Left renal pelvis (tissue), 4 donors: ENCODE results near the gene CDADC1. TPM values are rescaled to one million over a fixed set of nuclear protein-coding genes. Genes with fewer than 3 reads are reported as not detected.

ENCODE experiments used
- polyA plus RNA-seq, 4 donors: library from polyadenylated mRNA; unstranded; fragments of 120-200 nt; gene quantifications; one replicate each; pipeline ENCODE4 v1.2.1, GENCODE V29; 2013; ENCODE audit not compliant: insufficient read length in 4 of 4

Gene CDADC1
- polyA plus RNA-seq, 4 donors, result 13.5 to 15.4 (median 15.1) TPM

Other genes with a start within 250 kb of the CDADC1 start
- under 1 TPM in 2 of 4 donors, not detected in 2; 0.14 to 0.17 TPM for gene MLNR, start 27.6 kb upstream of the CDADC1 start, polyA plus RNA-seq
- gene CAB39L, start 196.1 kb downstream of the CDADC1 start, polyA plus RNA-seq, result 10 to 100 TPM in 3 of 4 donors, 1 to 10 TPM in 1; 6.1 to 23.2 (median 20.5) TPM
- gene SETDB2, start 196.3 kb downstream of the CDADC1 start, polyA plus RNA-seq, result 10 to 100 TPM; 13.3 to 22.4 (median 21.2) TPM
- 10 to 100 TPM; 27.0 to 52.5 (median 36.1) TPM for gene PHF11, start 248.0 kb downstream of the CDADC1 start, polyA plus RNA-seq